GM12865 (cell line): ENCODE results near the gene CSKMT.
"Not testable (repeated sequence)": the region's sequence is repeated elsewhere in the genome, so short reads cannot be mapped to it uniquely, and the experiment has no call there.

Experiments used
- DNase-seq: peaks from one replicate; pipeline ENCODE4 v3.0.0; 2010; ENCODE audit warnings: low read depth
- H3K4me3 ChIP-seq: 2 replicates; pipeline ENCODE4 v1.5.1; 2011; ENCODE audit warnings: mild to moderate bottlenecking, low read depth, low read length, control low read depth
- CTCF ChIP-seq: IDR thresholded peaks from 2 replicates; pipeline ENCODE4 v1.5.1; 2011; ENCODE audit warnings: low read length, control low read depth, low read depth, inconsistent platforms; ENCODE audit not compliant: insufficient read depth; ENCODE audit errors: missing control alignments

Gene CSKMT

GRCh38 chr11:62689421-62690183, 24.5 kb downstream of the CSKMT start, which contains the start of gene LRRN4CL:
LRRN4CL (minus strand) TSS chr11:62689530; CDS start chr11:62688508, 1,022 bp downstream.
- H3K4me3 ChIP-seq = no peak within 1 kb of the TSS
- no peak for DNase-seq
- TF ChIP-seq CTCF = no peak

- DNase-seq, H3K4me3 ChIP-seq: not testable (repeated sequence)
Measured at GRCh38 chr11:62693624-62694023, 28.5 kb downstream of the CSKMT start.

GRCh38 chr11:62694455-62695167, 29.5 kb downstream of the CSKMT start:
- DNase-seq = peak; percentile 88
- TF ChIP-seq CTCF = peak; percentile 83
- no peak overlapping the region for H3K4me3 ChIP-seq

DNA sequence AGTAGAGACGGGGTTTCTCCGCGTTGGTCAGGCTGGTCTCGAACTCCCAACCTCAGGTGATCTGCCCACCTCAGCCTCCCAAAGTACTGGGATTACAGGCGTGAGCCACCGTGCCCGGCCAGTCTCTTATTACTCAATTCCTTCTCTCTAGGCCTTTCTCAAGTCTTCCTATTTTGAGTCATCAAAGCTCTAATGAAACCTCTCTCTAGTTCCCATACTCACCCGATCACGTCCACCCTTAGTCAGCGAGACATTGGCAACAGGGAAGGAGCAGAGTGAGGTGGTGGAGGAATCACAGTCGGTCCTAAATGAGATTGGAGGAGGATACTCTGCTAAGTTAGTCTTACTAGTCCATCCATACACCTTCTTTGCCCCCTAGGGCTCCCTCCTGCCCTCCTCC, 37.1 kb downstream of the CSKMT start:
- TF ChIP-seq CTCF = no peak
- no peak overlapping the region for H3K4me3 ChIP-seq

GRCh38 chr11:62703921-62704320, 38.8 kb downstream of the CSKMT start:
- DNase-seq, H3K4me3 ChIP-seq: not testable (repeated sequence)

More for the DNA sequence above, 37.1 kb downstream of the CSKMT start:
- DNase-seq = peak; percentile 51

GRCh38 chr11:62705413-62705812, 40.3 kb downstream of the CSKMT start:
- no peak for TF ChIP-seq CTCF
- no peak for DNase-seq
- peak overlapping the region; percentile 81 for H3K4me3 ChIP-seq

DNA sequence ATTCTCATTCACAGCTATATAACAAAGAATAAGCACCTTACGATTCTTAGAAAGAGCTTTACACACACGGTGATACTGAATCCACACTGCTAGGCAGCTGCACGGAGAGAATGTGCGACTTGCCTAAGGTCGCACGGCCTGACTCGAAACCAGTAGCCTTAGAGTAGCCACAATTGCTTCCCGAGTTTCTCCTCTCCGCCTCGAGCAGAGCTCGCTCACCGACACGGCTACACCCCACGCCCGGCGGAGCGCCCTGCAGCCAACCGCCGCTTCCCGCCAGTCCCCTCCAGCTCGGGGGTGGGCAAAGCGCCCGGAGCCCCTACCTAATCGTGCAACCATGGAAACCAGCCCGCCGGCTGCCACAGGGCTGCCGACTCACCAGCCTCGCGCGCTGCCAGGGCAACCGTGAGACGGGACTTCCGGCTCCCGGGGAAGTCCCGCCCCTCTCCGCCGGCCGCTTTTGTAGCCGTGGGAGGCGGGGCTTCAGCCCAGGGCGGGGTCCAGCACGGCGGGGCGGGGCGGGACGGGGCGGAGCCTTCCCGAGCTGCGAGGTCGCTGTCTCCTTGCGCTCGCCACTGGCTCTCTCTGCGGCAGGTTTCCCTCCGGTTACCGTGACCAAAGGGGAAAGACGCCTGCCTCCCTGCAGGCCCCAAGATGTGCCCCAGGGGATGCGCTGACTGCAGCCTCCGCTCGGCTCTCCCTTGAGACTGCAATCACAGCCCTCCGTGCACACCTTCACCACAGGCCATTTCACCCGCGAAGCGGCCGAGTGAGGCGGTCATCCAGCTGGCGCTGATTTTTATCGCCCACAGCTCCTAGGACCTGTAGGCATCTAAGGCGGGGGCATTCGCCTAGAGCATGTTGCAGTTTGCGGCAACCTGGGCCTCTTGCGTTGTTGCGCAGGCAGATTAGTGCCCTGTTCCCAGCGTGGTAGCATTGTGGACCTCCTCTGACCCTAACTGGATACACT, 41.1 kb downstream of the CSKMT start:
- TF ChIP-seq CTCF = no peak
- peak; percentile 96 for DNase-seq
- H3K4me3 ChIP-seq = peak overlapping the region; percentile 81
